SK-N-DZ (cell line): Measurements from ENCODE around the gene TMED9.
A peak's percentile ranks its signal among the peaks of the same experiment; 100 is the strongest.

Source experiments
- DNase-seq: peaks from one replicate; pipeline ENCODE4 v3.0.0-alpha.2; 2015; ENCODE audit warnings: low spot score

The TMED9 gene

GRCh38 chr5:177576169-177576568, 15.8 kb upstream of the TMED9 start:
- DNase-seq: no peak

GRCh38 chr5:177578316-177578715, 13.7 kb upstream of the TMED9 start:
- no peak for DNase-seq

DNA sequence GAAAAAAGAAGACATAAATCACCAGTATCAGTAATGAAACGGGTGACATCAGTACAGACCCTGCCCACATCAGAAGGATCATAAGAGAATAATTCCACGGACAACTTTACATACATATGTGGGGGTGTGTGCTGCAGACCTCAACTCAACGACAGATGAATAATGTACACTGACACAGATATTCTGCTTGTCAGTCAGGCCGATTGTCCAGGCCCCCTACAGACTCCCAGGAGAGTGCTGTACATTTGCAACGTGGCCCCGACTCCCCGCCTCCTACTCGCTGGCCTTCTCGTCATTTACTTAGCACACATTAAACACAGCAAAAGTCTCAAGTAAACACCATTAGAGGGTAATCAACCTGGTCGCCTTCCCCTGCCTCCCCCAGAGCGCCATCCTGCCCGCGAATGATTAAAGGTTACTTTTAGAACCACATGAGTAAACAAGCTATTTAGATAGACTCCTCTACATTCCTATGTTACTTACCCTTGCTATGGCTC, 3.5 kb upstream of the TMED9 start:
- no peak for DNase-seq

DNA sequence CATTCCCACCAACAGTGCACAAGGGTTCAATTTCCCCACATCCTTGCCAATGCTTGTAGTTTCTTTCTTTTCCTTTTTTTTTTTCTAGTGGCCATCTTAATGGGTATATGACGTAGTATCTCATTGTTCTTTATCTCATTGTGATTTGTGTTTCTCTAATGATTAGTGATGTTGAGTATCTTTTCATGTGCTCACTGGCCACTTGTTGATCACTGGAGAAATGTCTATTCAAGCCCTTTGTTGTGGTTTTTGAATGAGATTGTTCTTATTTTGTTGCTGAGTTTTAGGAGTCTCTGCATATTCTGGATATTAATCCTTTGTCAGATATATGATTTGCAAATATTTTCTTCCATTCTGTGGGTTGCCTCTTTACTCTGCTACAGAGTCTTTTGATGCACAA, 1.6 kb upstream of the TMED9 start:
- no peak for DNase-seq

DNA sequence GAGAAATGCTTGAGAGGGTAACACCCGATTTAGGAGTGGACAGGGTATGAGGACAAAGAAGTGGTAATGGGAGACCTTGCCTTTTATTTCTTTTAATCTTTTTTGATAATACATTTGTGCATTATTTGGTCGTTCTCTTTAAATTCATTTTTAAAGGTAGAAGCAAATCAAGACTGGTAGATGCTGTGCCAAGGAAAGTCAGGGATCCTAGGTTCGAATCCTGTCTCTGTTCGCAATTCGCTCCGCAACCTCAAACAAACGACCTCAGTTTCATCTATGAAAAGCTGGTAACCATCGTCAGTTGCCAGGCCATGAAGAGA, 353 bp upstream of the TMED9 start:
- no peak for DNase-seq

DNA sequence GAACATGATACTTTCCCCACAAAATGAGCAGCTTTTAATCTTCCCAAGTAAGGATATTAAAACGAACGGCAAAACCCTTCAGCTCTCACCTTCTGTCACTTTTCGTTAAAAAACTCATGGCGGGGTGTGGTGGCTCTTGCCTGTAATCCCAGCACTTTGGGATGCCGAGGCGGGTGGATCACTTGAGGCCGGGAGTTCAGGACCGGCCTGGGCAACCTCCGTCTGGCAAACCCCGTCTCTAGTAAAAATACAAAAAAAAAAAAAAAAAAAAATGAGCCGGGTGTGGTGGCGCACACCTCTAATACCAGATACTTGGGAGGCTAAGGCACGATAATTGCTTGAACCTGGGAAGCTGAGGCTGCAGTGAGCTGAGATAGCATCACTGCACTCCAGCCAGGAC, 902 bp downstream of the TMED9 start:
- no peak for DNase-seq

GRCh38 chr5:177593511-177593910, 1.5 kb downstream of the TMED9 start:
- DNase-seq: no peak

DNA sequence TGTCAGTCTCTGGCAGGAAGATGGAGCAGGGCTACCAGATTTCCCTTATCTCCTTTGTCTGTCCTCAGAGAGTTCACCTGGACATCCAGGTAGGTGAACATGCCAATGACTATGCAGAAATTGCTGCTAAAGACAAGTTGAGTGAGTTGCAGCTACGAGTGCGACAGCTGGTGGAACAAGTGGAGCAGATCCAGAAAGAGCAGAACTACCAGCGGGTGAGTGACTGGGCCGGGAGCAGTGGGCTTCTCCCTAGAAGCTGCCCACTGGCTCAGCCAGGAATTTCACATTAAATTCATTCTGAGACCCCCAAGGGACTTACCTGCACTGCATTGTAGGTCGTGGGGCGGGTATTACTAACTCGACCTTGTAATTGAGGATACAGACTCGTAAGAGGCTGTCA, 2.1 kb downstream of the TMED9 start:
- DNase-seq: no peak

GRCh38 chr5:177595026-177595585, 3.1 kb downstream of the TMED9 start:
- DNase-seq: no peak

DNA sequence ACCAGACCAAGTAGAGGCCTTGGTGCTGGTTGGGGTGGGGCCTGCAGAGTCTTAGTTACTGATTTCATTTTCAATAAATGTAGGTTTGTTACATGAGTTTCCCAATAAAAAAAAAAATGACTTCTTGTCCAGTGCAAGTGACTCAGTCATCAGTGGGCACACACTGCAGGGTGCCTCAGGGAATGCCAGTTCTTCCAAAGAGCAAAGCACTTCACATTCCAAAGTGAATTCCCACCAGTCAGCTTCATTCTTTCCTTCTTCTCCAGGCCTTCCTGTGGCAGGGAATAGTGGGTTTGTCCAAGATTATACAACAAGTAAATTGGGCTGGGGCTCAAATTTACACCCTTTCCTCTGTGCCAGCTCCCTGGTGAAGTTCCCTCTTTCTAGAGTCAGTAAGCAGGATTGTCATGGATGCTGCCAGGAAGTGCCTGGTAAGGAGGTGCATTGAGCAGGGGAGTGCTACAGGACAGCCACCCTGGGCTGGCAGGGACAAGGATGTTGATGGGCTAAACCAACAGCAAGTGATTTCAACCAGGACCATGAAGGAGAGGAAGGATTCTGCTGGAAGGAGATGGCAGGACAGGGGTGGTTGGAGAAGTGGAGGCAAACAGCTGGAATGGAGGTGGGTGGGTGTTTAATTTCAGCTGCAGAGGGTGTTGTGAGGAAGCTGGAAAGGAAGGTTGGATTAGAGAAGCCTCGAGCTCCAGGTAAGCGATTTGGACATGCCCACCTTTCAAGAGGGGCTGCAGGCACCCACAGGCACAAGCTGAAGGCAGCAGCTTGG, 4.2 kb downstream of the TMED9 start:
- no peak for DNase-seq

GRCh38 chr5:177596775-177597238, 4.8 kb downstream of the TMED9 start:
- no peak for DNase-seq

DNA sequence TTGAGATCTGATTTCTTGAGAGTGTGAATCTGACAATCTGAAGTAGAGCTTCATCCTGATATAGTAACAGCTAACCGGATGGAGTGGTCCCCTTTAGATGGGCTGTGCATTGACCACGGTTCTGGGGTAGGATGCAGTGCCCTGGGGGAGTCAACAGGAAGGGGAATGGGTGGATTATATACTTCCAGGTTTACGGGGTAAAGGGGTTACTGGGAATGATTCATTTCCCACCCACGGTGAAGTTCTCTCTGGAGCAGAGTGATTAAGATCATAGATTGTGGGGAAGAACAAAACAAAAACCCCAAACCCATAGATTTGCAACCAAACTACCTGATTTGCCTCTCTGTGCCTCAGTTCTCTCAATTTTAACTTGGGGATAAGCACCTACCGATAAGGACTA, 6.5 kb downstream of the TMED9 start:
- DNase-seq: no peak

- DNase-seq: peak; percentile 73
These were observed 7.9 kb downstream of the TMED9 start, which contains the start of gene B4GALT7 for GRCh38 chr5:177599731-177600507. TSS of gene B4GALT7 (plus strand) at chr5:177600132. CDS start at chr5:177600211, 79 bp downstream.

DNA sequence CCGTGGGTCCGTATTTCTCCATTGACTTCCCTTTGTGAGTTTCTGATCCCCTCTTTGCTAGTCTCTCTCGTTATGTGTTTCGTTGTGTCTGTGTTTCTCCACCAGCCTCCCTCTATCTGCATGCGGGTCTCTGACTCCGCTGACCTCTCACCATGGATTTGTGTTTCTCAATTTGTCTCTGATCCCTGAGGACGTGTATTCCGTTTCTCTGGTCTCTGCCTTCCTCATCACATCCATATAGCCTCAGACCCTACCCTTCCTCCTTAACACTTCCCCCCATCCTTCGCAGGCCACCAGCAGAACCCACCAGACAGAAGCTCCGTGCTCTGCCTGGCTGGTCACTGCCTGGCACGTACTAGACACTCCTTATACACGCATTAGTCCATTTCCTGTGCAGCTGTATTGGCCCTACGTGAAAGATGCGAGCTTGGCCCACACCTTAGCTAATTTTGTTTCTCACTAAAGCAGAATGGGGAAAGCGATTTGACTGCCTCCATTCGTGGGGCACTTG, 8.6 kb downstream of the TMED9 start:
- DNase-seq: peak; percentile 31

DNA sequence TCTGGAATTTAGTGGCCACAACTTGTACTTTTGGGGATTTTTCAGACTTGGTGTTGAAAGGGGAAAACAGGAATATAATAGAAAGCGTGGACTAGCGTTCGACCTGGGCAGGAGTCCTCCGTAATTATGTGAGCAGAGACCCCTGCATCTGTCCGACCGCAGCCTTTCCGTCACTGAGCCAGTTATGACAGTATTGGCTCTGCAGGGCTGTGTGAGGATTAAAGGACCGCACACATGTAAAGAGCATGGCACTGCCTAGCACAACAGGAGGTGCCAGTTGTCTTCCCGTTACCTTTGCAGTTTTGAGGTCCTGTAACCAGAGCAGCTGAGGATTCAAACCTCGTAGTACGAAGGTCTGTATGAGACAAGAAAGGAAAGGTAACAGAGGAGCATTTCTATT, 9.1 kb downstream of the TMED9 start:
- no peak for DNase-seq

GRCh38 chr5:177601577-177602457, 9.8 kb downstream of the TMED9 start:
- no peak for DNase-seq

- no peak for DNase-seq
These were observed 10.4 kb downstream of the TMED9 start for GRCh38 chr5:177602458-177602830.

DNA sequence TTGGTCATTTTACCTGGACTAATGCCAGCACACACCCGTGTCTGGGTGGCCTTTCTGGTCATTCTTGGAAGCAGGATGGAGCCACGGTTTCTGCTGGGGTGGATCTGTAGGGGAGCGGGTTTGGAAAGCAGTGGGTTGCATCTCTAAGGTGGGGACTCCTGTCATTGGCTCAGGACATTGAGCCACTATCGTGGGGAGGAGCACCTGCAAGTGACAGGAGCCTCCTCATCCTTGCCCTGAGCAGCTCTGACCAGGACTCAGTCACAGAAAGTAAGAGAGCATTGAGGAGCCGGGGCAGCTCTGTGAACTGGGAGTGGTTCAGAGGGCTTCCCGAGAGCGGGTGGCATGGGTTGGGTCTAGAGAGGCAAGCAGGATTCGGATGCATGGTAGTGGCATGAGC, 11.6 kb downstream of the TMED9 start:
- DNase-seq: no peak

DNA sequence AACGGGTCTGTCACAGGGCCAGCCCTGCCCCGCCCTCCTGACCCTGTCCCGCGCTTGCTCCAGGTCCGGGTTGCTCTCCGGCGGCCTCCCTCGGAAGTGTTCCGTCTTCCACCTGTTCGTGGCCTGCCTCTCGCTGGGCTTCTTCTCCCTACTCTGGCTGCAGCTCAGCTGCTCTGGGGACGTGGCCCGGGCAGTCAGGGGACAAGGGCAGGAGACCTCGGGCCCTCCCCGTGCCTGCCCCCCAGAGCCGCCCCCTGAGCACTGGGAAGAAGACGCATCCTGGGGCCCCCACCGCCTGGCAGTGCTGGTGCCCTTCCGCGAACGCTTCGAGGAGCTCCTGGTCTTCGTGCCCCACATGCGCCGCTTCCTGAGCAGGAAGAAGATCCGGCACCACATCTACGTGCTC, 12.1 kb downstream of the TMED9 start:
- DNase-seq: no peak

DNA sequence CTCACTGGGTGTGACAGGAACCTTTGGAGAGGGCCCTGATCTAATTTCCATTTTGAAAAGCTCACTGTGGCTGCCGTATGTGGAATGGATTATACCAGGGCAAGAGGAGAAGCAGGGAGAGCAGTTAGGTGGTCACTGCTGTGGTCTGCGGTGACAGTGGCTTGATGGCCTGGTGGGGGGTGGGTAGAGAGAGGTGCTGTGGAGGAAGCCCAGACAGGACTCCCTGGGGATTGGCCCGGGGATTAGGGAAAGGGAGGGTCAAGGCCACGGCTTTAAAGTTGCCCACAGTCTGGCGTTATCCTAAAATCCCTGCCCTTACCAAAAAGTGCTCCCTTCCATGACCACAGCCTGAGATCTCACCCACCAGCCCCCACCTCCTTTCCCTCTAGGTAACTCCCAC, 12.7 kb downstream of the TMED9 start:
- no peak for DNase-seq

DNA sequence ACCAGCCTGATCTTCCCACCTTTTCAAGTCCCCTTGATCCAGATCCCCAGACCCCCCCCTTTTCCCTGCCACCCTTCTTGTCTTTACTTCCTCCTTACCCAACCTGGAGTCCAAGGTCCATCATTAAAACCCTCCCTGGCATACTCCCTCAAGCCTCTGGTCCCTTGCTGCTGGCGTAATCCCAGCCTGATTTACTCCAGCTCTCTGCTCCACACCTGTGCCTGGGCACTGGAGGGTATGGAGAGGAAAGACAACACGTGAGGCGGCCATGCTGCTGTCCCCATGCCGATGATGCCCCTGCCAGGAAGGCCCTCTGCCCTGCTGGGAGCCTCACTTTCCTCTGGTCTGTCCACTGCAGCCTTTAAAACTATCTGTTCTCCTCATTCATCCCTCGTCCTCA, 13.1 kb downstream of the TMED9 start:
- DNase-seq: no peak
